SH-SY5Y (cell line): ENCODE data around the gene TECPR1.

ENCODE experiments used
- GATA2 ChIP-seq: IDR thresholded peaks from 2 replicates; pipeline ENCODE4 v1.6.1; 2011; ENCODE audit warnings: mild to moderate bottlenecking, low read depth, low read length
- GATA3 ChIP-seq: IDR thresholded peaks from 2 replicates; pipeline ENCODE4 v1.6.1; 2011; ENCODE audit warnings: low read depth, mild to moderate bottlenecking, low read length, moderate library complexity

DNA sequence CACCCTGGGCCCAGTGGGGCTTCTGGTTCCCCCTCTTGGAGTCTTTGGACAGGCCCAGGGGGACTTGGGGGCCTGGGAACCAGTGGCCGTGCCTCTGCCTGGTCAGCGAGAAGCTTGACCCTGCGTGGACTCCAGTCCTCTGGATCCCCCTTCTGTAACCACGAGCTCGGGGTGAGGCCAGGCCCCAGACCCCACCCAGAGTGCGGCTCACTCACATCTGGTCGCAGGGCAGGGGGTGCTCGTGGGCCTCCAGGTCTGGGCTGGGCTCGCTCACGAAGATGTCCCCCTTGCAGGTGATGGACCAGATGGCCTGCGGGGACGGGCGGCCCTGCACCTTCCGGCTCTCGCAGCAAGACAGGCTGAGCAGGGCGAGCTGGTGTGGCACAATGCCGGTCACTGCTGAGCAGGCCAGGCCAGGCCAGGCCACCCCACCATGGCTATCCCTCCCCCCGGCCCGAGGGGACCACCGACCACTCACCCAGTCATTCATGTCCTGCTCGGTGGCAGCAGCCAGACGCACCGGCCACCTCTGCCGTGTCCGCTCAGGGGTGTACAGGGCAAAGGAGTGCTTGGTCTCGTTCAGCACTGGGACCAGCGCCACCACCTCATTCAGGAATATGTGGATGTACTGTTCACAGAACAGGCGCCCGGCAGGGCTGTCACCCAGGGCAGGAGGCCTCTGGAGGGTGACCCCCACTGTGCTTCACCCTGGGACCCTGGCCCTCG lies 21.1 kb downstream of the TECPR1 start:
- TF ChIP-seq GATA2 (no peak), GATA3 (no peak)
